Renal cortical epithelial cell (primary cell): Measurements from ENCODE around the gene IQCK. TPM values are rescaled to one million over a fixed set of nuclear protein-coding genes. Genes with fewer than 3 reads are reported as not detected.
"Not testable (repeated sequence)": the region's sequence is repeated elsewhere in the genome, so short reads cannot be mapped to it uniquely, and the experiment has no call there.

Experiments used
- DNase-seq: peaks from one replicate; pipeline ENCODE4 v3.0.0-alpha.2; 2011; ENCODE audit warnings: low read depth
- total RNA-seq: library from RNA; depleted of rRNA; stranded (reverse); fragments of >200 nt; gene quantifications from 2 replicates; pipeline ENCODE4 v1.2.3, GENCODE V29; 2014

Gene IQCK
- total RNA-seq, 1 donor from 2014 or later, result 37.1 TPM

DNA sequence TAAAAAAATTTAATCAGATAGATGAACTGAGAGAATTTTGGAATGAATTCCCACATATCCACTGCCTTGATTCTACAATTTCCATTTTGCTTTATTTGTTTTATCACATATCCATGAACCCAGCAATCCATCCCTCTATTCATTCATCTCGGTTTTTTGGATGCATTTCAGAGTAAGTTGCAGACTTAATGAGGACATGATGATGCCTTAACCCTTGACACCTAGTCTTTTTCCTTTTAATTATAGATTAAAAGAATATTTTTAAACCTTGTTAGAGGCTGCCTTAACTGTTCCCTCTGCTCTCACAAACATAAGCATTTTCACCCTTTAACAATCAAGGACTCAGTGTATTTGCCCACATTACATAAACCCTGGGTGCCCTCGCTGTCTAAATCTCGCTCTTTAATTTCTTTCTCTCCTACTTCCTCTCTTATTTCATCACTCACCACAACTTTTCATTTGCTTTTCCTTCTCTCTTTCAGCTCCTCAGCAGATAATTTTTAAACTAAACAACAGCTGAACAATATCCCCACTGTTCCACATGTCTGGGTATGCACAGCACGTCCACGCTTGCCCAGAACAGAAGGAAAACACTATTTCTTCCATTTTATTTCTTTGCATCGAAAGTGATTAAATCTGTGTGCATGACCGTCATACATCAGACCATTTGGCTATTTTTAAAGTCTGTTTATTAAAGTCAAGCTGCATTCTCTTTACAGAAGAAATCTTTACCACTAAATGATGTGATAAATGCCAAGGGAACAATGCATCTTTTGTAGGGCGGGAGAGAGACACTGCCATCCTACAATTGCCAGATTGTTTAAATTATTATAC is 39.9 kb downstream of the IQCK start:
- no peak for DNase-seq

DNA sequence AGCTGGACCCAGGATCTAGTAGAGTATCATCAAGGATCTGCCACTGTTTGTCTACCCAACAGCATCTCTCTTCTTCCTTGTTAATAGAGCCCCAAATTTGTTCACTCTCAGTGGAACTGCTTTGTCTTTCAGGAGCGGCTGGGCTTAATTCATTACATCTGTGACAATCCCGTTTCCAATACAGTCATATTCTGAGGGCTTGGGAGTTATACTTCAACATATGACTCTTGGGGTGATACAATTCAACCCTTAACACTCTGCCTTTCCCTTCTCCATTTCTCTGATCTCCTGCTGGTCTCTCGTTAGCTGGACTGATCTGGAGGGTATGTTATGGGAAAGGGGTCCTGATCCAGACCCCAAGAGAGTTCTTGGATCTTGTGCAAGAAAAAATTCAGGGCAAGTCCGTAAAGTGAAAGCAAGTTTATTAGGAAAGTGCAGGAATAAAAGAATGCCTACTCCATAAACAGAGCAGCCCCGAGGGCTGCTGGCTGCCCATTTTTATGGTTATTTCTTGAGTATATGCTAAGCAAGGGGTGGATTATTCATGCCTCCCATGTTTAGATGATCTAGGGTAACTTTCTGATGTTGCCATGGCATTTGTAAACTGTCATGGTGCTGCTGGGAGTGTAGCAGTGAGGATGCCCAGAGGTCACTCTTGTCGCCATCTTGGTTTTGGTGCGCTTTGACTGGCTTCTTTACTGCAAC is 42.4 kb downstream of the IQCK start:
- no peak for DNase-seq

DNA sequence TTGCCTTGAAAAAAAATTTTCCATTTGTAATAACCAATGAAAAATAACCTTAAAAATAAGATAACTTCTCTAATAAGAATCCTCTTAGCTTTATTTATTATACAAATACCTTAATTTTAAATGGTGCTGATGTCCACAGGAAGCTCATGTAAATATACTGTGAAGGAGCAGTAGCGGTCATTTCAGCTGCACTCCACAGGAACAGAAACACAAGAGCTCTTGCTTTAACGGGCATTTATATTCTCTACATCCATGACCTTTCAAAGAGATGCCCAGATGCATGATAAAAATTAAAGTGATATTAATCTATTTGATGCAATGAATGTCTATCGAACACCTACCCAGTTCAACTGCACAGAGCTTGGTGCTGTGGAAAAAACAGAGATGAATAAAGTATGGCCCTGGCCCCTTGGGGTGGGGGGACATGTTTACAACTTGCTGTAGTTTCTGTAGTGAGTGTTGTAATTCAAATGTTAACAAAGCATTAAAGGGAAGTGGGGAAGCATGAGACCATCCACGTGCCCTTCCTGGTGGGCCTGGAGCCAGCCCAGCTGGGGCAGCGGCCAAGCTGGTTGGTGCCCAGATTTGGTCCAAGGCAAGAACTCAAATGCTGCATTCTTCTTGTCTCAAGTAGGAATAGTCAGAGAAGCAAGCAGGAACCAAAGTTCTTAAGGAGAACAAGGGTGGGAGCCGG is 47.9 kb downstream of the IQCK start:
- DNase-seq, result no peak

DNA sequence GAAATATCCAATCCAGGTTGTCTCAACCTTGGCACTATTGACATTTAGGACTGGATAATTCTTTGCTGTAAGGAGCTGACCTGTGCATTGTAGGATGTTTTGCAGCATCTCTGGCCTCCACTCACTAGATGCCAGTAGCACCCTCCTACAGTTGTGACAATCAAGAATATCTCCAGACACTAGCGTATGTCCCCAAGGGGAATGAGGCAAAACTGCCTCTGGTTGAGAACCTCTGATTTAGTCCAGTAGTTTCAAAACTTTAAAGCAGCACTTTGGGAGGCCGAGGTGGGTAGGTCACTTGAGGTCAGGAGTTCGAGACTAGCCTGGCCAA is 48.4 kb downstream of the IQCK start:
- DNase-seq, result no peak

DNA sequence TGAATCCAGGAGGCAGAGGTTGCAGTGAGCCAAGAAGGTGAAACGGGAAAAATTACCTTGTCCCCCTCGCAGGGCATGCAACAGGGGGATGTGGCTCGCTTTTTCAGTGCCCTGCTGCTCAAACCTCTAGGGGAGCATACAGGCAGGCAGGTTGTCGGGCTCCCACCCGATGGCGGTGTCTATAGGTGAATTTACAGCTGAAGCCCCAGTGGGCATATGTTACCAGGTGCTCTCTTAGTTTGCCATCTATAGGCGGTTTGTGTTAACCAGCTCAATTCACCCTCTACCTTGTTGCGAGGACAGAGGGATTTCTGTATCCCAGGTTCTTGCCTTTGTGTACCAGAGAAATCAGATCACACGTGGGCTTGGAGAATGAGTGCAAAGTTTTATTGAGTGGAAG is 48.9 kb downstream of the IQCK start:
- DNase-seq, result no peak

DNA sequence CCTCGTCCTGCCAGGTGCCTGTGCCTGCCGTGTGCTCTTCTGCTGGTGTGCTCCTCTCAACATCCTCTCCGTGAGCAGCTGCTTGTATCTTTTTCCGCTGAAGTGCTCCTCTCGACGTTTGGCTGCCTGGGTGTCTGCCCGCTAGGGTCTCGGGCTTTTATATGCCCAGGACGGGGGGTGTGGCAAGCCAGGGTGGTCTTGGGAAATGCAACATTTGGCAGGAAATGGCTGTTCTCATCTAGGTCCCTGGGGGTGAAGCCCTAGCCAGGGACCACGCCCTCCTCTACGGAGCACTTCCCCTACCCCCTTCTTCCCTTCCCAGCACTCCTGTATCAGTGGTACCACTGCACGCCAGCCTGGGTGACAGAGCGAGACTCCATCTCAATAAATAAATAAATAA is 49.4 kb downstream of the IQCK start:
- DNase-seq, result no peak

DNA sequence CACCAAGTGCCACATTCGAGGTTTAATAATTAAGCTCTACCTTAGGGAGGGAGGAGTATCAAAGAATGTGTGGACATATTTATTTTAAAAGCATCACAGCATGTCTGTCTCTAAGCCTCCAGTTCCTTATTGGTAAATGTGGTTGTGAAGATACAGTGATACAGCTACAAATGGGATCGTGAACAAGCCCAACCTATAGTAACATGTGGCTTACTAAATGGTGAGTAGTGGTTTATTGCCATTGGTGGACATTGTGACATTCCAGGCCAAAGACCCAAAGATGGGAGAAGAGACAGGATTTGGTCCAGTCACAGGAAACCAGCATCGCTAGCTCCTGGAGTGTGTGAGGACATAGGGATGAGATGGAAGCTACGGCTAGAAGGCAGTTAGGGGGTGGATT is 51.2 kb downstream of the IQCK start:
- no peak for DNase-seq

DNA sequence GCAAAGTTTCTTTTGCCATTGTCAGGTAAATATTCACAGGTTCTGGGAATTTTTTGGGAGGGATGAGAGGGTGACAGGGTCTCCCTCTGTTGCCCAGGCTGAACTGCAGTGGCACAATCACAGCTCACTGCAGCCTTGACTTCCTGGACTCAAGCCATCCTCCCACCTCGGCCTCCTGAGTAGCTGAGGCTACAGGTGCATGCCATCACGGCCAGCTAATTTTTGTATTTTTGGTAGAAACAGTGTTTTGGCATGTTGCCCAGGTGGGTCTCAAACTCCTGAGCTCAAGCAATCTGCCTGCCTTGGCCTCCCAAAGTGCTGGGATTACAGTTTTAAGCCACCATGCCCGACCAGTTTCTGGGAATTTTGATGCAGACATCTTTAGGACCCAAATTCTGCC is 53.0 kb downstream of the IQCK start:
- DNase-seq, result no peak

DNA sequence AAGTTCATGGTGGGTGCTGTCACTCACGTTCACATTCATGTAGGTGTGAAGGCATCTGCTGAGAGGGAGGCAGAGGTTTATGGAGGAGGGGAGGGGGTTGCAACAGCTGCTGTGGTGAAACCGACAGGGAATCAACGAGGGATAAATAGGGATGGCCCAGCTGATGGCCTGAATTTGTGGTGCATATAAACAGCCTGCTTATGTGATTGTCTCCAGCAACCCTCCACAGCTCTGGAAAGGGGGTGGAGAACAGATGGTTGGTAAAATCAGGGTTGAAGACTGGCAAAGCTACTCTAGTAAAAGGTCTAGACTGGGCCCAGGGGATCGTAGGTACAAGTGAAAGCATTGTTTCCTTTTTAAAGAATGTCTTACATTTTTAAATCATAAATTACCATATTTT is 53.7 kb downstream of the IQCK start:
- no peak for DNase-seq

DNA sequence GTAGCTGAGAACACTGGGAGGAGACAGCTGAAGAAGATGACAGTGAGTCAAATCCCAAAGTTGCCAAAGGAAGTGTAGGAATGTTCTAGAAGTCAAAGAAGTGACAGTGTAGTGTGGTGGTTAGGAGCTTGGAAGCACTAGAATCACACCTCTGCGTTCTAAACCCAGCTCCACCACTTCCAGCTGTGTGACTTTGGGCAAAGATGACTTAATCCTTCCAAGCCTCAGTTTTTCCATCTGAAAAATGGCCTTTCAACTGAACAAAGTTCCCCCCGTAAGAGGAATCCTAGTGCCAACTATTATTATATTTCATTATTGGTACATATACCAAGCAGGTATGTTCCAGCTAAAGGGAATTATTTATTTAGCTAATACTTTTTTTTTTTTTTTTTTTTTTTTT is 56.0 kb downstream of the IQCK start:
- DNase-seq, result no peak

DNA sequence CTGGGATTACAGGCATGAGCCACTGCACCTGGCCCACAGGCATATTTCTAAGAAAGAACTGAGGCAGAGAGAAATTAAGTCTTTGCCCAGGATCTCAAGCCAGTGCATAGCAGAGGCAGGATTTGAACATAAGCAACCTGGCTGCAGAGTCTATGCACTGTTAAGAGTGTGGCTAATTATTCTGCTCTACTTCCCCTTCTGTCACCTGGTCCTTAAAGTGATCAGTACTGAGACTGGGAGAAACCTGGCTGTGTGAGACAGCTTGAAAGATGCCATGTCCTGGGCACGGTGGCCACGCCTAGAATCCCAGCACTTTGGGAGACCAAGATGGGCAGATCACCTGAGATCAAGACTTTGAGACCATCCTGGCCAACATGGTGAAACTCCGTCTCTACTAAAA is 58.1 kb downstream of the IQCK start:
- DNase-seq, result no peak

DNA sequence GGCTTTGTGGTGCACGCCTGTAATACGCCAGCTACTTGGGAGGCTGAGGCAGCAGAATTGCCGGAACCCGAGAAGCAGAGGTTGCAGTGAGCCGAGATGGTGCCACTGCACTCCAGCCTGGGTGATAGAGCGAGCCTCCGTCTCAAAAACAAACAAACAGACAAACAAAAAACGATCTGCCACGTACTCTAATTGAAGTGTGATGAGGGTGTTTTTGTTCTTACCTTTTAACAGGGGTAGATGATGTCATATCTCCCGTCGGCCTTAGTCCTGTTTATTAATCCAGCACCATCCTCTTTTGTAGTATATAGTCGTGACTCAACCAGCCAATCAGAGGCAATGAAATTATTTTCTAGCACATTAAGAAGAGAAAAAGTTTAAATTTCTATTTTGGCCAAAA is 58.5 kb downstream of the IQCK start:
- no peak for DNase-seq

DNA sequence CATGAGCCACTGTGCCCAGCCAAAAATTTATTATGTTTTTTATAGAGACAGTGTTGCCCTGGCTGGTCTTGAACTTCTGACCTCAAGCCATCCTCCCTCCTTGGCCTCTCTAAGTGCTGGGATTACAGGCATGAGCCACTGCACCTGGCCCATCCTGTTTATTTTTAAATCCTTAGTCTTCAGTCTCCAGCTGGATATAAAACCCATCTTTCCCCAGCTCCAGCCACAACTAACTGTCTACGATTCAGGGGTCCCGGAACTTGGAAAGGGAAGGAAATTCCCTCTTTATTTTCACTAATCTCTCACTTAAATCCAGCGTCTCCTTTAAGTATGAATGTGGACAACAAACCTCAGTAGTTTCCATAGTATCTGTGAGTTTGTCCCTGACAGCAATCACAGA is 62.2 kb downstream of the IQCK start:
- no peak for DNase-seq

DNA sequence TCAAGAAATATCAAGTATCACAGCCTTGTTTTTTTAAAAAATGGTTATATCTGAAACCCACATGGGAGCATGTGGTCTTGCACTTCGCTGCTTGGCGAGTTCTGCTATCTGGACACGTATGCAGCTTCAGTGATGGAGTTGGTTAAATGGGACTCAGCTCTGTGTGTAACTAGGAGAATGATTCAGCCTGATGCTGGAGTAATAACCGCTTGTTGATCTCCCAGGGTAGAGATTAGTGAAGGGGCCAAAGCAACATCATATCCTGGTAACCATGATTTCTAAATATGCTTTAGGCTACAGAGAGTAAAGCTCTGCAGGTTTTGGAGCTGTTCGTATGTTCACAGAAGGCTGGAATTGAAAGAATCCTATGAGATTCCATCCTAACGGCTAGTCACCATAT is 63.2 kb downstream of the IQCK start:
- no peak for DNase-seq

DNA sequence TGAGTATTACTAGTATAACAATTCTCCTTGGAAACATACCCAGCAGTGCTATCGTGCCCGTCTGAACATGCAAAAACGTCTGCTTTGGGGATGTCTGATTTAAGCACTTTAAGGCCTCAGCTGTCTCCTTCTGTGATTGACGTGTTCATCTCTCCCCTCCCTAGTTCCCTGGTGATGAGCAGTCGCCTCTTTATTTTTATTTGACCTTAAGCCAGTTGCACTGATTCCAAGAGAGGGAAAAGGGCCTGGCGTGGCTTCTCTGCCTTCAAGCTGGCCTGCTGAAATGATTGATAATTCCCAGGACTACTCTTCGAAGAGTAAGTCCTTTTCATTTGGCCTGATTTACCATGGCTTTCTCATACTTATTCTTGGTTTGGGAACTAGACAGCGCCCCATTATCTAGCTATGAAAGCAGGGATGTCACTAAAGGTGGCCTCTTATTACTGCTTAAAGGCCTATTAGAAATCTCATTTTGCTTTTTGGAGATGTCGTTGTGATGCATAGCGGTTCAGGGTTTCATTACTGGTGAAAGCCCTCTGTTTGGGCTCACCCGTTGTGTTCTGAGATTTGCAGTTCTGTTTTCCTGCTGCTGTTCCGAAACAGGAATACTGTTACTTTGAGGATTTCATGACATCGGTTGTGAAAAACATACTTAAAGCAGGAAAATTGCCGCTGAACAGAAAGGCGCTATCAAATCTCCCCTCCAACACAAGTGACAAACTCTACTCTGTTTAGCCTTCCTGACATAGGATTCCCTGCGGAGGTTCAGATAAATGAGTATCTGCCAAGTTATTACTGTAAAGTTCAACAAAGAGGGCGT is 65.5 kb downstream of the IQCK start:
- DNase-seq, result no peak

DNA sequence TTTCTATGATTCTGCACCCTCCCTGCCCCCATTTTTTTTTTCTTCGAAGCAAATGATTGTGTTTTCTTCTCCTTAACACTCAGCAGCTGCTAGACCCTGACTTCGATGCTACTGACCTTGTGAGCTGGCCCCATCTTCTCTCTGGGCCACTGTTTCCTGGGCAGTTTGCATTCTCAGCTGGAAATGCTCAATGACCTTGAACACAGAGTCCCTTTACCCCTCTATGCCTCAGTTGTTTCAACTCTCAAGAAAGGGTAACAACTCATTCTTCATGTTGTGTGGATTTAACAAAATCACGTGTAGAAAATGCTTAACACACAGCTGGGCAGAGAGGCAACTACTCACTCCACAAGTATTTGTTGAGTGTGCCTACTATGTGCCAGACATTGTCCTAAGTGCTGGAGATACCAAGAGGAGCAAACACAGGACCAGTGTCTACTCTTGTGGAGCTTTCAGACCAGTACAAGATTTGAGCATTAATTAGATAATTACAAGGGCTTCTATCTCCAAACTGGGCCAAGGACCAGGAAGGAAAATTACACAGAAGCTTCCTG is 66.2 kb downstream of the IQCK start:
- no peak for DNase-seq

DNA sequence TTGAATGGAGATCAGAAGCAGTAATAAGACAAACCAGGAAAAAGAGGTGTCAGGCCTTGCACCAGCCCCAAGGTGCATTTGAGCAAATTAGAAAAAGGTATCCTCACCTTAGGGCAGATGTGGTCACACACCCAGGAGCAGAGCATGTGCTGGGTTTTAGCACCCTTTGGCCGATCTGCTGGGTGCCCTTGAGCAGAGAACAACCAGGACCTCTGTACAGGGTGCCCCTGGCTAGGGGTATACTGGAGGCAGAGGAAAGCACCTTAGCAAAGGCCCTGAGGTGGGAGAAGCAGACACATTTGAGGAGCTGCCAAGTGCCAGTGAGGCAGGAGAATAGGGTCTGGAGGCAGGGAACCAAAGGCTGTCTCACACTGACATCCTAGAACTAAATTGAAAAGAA is 67.0 kb downstream of the IQCK start:
- DNase-seq, result no peak

DNA sequence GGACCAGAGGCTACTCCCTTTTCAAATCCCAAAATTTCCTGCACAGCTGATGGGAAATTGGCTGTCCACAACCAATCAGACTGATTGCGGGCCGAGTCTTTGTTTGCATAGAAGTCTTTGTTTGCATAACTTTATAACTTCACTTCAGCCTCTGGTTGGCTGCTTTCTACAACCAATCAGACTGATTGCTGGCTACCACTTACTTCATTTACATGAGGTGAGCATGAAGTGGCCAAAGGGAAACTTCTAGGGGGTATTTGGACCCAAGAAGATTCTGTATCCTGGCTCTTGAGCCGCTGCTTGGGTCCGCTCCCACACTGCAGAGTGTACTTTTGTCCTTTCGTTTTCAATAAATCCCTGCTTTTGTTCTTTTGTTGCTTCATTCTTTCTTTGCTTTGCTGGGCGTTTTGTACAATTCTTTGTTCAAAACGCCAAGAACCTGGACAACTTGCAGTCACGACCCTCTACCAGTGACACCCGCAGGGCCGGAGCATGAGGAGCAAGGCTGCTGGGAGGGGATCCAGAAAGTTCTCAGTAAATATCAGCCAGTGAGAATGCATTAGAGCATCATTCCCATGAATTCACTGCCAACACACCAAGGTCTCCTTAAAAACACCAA is 67.5 kb downstream of the IQCK start:
- no peak for DNase-seq

DNA sequence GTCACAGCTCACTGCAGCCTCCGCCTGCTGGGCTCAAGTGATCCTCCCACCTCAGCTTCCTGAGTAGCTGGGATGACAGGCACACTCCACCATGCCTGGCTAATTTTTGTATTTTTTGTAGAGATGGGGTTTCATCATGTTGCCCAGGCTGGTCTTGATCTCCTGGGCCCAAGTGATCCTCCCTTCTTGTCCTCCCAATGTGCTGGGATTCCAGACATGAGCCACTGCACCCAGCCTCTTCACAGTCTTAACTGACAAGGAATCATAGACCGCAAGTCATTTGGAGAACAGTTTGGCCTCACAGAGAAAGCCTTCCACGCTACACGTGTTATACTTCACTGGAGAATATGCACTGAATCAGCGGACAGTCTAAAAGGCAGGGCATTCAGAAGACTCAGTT is 83.3 kb downstream of the IQCK start:
- not testable (repeated sequence) for DNase-seq

DNA sequence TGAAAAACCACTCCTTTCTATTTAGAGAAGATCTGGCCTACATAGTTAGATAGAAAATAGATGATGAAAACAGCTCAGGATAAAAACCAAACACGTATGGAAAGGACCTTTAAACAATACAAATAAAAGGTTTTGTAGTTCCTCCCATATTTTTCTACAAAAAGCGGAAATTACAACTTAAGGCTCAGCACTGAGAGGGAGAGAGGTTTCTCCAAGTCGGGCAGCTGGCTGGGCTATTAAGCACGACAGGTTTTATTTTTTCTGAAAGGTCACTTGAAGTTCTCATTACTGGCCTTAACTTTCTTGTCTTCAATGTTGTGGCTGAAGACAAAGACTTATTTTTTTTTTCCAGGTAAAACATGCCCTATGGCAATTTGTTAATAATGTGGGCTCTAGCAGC is 83.8 kb downstream of the IQCK start:
- not testable (repeated sequence) for DNase-seq

DNA sequence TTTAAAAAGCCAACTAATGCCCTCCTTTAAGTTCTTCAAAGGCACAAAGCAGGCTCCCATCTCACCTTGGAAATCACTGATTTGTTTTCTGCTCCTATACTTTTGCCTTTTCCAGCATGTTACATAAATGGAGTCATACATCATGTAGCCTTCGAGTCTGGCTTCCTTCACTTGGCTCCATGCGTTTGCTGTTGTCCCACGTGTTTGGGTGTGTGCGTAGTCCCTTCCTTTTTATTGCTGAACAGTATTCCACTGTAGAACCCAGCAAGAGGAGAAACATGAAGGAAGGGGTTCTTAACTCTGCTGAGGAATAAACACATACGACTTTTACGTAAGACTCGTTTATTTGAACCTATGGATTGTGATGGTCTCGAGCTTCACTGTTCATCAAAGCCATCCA is 84.5 kb downstream of the IQCK start:
- no peak for DNase-seq
